ENCODE measurements around the gene MAP4K4.

Gene MAP4K4

GRCh38 chr2:101697124-101698013, at the start of gene MAP4K4:
TSS of gene MAP4K4 (plus strand) at chr2:101697707. CDS start at chr2:101698081, 374 bp downstream.
- H3K27me3 Mint-ChIP-seq, result no peaks in the 10 kb centered on the region
- H3K4me3 Mint-ChIP-seq, result peak within 1 kb of the TSS; percentile 91 to 96
- H3K9me3 Mint-ChIP-seq, result peaks cover 0 to 1% of the 10 kb centered on the region in 2 donors
- H3K36me3 Mint-ChIP-seq, result peaks cover 10 to 14% of the 10 kb centered on the region in 2 donors
- H3K27ac Mint-ChIP-seq, result peak within 1 kb of the TSS; percentile 96
- peaks cover 16 to 28% of the 10 kb centered on the region in 2 donors for H3K4me1 Mint-ChIP-seq
- peak; percentile 63 for DNase-seq
- ATAC-seq (replicated peaks), result peak; percentile 69 to 78

- H3K9me3 Mint-ChIP-seq, result peaks cover 0 to 3% of the 10 kb centered on the region in 2 donors
- H3K36me3 Mint-ChIP-seq, result no peaks in the 10 kb centered on the region
- H3K4me3 Mint-ChIP-seq, result no peak overlapping the region
- DNase-seq (no peak), ATAC-seq (replicated peaks) (no peak)
- peaks cover 18 to 51% of the 10 kb centered on the region in 2 donors for H3K4me1 Mint-ChIP-seq
- no peak overlapping the region for H3K27ac Mint-ChIP-seq
- H3K27me3 Mint-ChIP-seq, result no peaks in the 10 kb centered on the region
Measured at GRCh38 chr2:101653469-101653868, 44.0 kb upstream of the MAP4K4 start.

GRCh38 chr2:101655702-101656422, 41.6 kb upstream of the MAP4K4 start:
- H3K27me3 Mint-ChIP-seq, result no peaks in the 10 kb centered on the region
- no peak overlapping the region for H3K27ac Mint-ChIP-seq
- ATAC-seq (replicated peaks), result no peak
- no peaks in the 10 kb centered on the region for H3K36me3 Mint-ChIP-seq
- H3K9me3 Mint-ChIP-seq, result peaks cover 0 to 1% of the 10 kb centered on the region in 2 donors
- peaks cover 13 to 41% of the 10 kb centered on the region in 2 donors for H3K4me1 Mint-ChIP-seq
- no peak for DNase-seq
- H3K4me3 Mint-ChIP-seq, result no peak overlapping the region

- ATAC-seq (replicated peaks) (no peak), DNase-seq (no peak)
- Mint-ChIP-seq H3K4me3 (no peak overlapping the region), H3K9me3 (peaks cover 0 to 1% of the 10 kb centered on the region in 2 donors), H3K27me3 (no peaks in the 10 kb centered on the region), H3K4me1 (peaks cover 7 to 23% of the 10 kb centered on the region in 2 donors), H3K36me3 (no peaks in the 10 kb centered on the region), H3K27ac (no peak overlapping the region)
Measured at GRCh38 chr2:101657787-101658186, 39.7 kb upstream of the MAP4K4 start.

GRCh38 chr2:101658387-101658786, 39.1 kb upstream of the MAP4K4 start:
- Mint-ChIP-seq H3K4me1 (peaks cover 6 to 17% of the 10 kb centered on the region in 2 donors), H3K36me3 (no peaks in the 10 kb centered on the region), H3K27me3 (no peaks in the 10 kb centered on the region), H3K4me3 (no peak overlapping the region), H3K9me3 (peaks cover 0 to 1% of the 10 kb centered on the region in 2 donors), H3K27ac (no peak overlapping the region)
- DNase-seq (no peak), ATAC-seq (replicated peaks) (no peak)

- DNase-seq (no peak), ATAC-seq (replicated peaks) (no peak)
- peaks cover 1% of the 10 kb centered on the region in 2 donors for H3K9me3 Mint-ChIP-seq
- H3K36me3 Mint-ChIP-seq, result peaks cover 1 to 2% of the 10 kb centered on the region in 2 donors
- no peak overlapping the region for H3K4me3 Mint-ChIP-seq
- no peaks in the 10 kb centered on the region for H3K27me3 Mint-ChIP-seq
- H3K4me1 Mint-ChIP-seq, result no peaks in the 10 kb centered on the region
- no peak overlapping the region for H3K27ac Mint-ChIP-seq
Measured at GRCh38 chr2:101665312-101665711, 32.2 kb upstream of the MAP4K4 start.

- DNase-seq (no peak), ATAC-seq (replicated peaks) (no peak)
- Mint-ChIP-seq H3K4me3 (no peak overlapping the region), H3K27me3 (no peaks in the 10 kb centered on the region), H3K36me3 (peaks cover 4 to 5% of the 10 kb centered on the region in 2 donors), H3K27ac (no peak overlapping the region), H3K9me3 (peaks cover 4% of the 10 kb centered on the region in 2 donors), H3K4me1 (no peaks in the 10 kb centered on the region)
Measured at GRCh38 chr2:101667823-101668222, 29.7 kb upstream of the MAP4K4 start.

GRCh38 chr2:101672047-101672446, 25.5 kb upstream of the MAP4K4 start:
- peaks cover 4 to 7% of the 10 kb centered on the region in 2 donors for H3K9me3 Mint-ChIP-seq
- DNase-seq (no peak), ATAC-seq (replicated peaks) (no peak)
- no peak overlapping the region for H3K4me3 Mint-ChIP-seq
- H3K36me3 Mint-ChIP-seq, result peaks cover 7 to 11% of the 10 kb centered on the region in 2 donors
- H3K27ac Mint-ChIP-seq, result no peak overlapping the region
- H3K4me1 Mint-ChIP-seq, result peaks cover 12 to 26% of the 10 kb centered on the region in 2 donors
- no peaks in the 10 kb centered on the region for H3K27me3 Mint-ChIP-seq

- ATAC-seq (replicated peaks) (no peak), DNase-seq (no peak)
- Mint-ChIP-seq H3K9me3 (peaks cover 4 to 7% of the 10 kb centered on the region in 2 donors), H3K27ac (no peak overlapping the region), H3K27me3 (no peaks in the 10 kb centered on the region), H3K36me3 (peaks cover 7 to 11% of the 10 kb centered on the region in 2 donors), H3K4me1 (peaks cover 20 to 36% of the 10 kb centered on the region in 2 donors), H3K4me3 (no peak overlapping the region)
Measured at GRCh38 chr2:101673920-101674319, 23.6 kb upstream of the MAP4K4 start.

- DNase-seq, result peak; percentile 19
- Mint-ChIP-seq H3K4me3 (no peak overlapping the region), H3K36me3 (peaks cover 4 to 8% of the 10 kb centered on the region in 2 donors), H3K9me3 (peaks cover under 1 to 3% of the 10 kb centered on the region in 2 donors), H3K27ac (no peak overlapping the region), H3K27me3 (no peaks in the 10 kb centered on the region), H3K4me1 (peaks cover 20 to 37% of the 10 kb centered on the region in 2 donors)
- ATAC-seq (replicated peaks), result peak; percentile 72 to 76
Measured at GRCh38 chr2:101675512-101675911, 22.0 kb upstream of the MAP4K4 start.

GRCh38 chr2:101676674-101677073, 20.8 kb upstream of the MAP4K4 start:
- Mint-ChIP-seq H3K9me3 (peaks cover 0 to 3% of the 10 kb centered on the region in 2 donors), H3K27me3 (no peaks in the 10 kb centered on the region), H3K27ac (peak overlapping the region; percentile 51), H3K4me3 (no peak overlapping the region), H3K36me3 (peaks cover 3 to 6% of the 10 kb centered on the region in 2 donors), H3K4me1 (peaks cover 20 to 37% of the 10 kb centered on the region in 2 donors)
- ATAC-seq (replicated peaks) (no peak), DNase-seq (no peak)

GRCh38 chr2:101677658-101678057, 19.8 kb upstream of the MAP4K4 start:
- peaks cover 3 to 6% of the 10 kb centered on the region in 2 donors for H3K36me3 Mint-ChIP-seq
- H3K4me1 Mint-ChIP-seq, result peaks cover 21 to 37% of the 10 kb centered on the region in 2 donors
- no peaks in the 10 kb centered on the region for H3K27me3 Mint-ChIP-seq
- DNase-seq (no peak), ATAC-seq (replicated peaks) (peak; percentile 80 to 90)
- H3K4me3 Mint-ChIP-seq, result no peak overlapping the region
- peak overlapping the region; percentile 86 for H3K27ac Mint-ChIP-seq
- peaks cover 0 to 3% of the 10 kb centered on the region in 2 donors for H3K9me3 Mint-ChIP-seq

- ATAC-seq (replicated peaks), result peak in 1 of 2 donors; percentile 33
- Mint-ChIP-seq H3K36me3 (peaks cover 3 to 6% of the 10 kb centered on the region in 2 donors), H3K4me3 (no peak overlapping the region), H3K27ac (peak overlapping the region; percentile 28), H3K27me3 (no peaks in the 10 kb centered on the region), H3K4me1 (peaks cover 21 to 37% of the 10 kb centered on the region in 2 donors), H3K9me3 (peaks cover 0 to 3% of the 10 kb centered on the region in 2 donors)
- DNase-seq, result no peak
Measured at GRCh38 chr2:101678379-101678778, 19.1 kb upstream of the MAP4K4 start.

- Mint-ChIP-seq H3K36me3 (peaks cover 3 to 6% of the 10 kb centered on the region in 2 donors), H3K27me3 (no peaks in the 10 kb centered on the region), H3K27ac (no peak overlapping the region), H3K9me3 (peaks cover 0 to 3% of the 10 kb centered on the region in 2 donors), H3K4me3 (no peak overlapping the region), H3K4me1 (peaks cover 21 to 37% of the 10 kb centered on the region in 2 donors)
- ATAC-seq (replicated peaks), result no peak
- DNase-seq, result no peak
Measured at GRCh38 chr2:101679037-101679726, 18.3 kb upstream of the MAP4K4 start.
